ENCODE measurements around the gene ASB7. TPM values are rescaled to one million over a fixed set of nuclear protein-coding genes. Genes with fewer than 3 reads are reported as not detected.
"Not testable (repeated sequence)": the region's sequence is repeated elsewhere in the genome, so short reads cannot be mapped to it uniquely, and the experiment has no call there.

Gene ASB7
- total RNA-seq, 2 donors from 2014 or later = 35.7 TPM

DNA sequence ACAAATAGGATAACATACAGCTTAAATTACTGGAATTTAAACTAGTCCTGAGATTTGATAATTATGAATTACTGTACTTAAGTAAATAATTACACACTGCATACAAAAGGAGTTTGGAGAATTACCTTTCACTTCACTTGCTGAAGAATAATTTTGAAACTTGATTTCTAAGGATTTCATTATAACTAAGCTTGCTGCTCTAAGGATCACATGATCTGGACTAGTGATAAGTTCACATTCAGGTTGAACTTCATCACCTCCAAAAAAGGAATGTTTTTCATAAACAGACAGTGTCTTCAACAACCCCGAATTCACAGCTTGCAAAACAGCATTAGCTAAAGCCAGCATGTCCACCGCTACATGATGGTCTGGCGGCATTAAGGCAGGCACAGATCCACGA lies 28.9 kb upstream of the ASB7 start:
- Mint-ChIP-seq H3K27ac (peak overlapping the region; percentile 94), H3K9me3 (peaks cover 0 to 2% of the 10 kb centered on the region in 2 donors), H3K36me3 (ENCODE audit: insufficient read depth in 2 of 2) (peaks cover 6 to 42% of the 10 kb centered on the region in 2 donors), H3K4me1 (ENCODE audit: low read depth) (peaks cover 66% of the 10 kb centered on the region), H3K4me3 (no peak overlapping the region), H3K27me3 (ENCODE audit: low read depth) (no peaks in the 10 kb centered on the region)
- DNase-seq (no peak), ATAC-seq (replicated peaks in 1 of 2) (peak; percentile 58 to 60)

- H3K27me3 Mint-ChIP-seq (ENCODE audit: low read depth) = no peaks in the 10 kb centered on the region
- peak overlapping the region; percentile 84 for H3K27ac Mint-ChIP-seq
- H3K36me3 Mint-ChIP-seq (ENCODE audit: insufficient read depth in 2 of 2) = peaks cover 22 to 34% of the 10 kb centered on the region in 2 donors
- ATAC-seq (replicated peaks in 1 of 2) = peak in 1 of 2 donors; percentile 45
- no peak for DNase-seq
- peak overlapping the region; percentile 4 to 68 for H3K4me3 Mint-ChIP-seq
- peaks cover 7 to 16% of the 10 kb centered on the region in 2 donors for H3K9me3 Mint-ChIP-seq
- peaks cover 62% of the 10 kb centered on the region for H3K4me1 Mint-ChIP-seq (ENCODE audit: low read depth)
Observed at GRCh38 chr15:100580414-100580813, 22.0 kb upstream of the ASB7 start.

GRCh38 chr15:100588638-100589242 lies 13.6 kb upstream of the ASB7 start:
- peaks cover 28 to 57% of the 10 kb centered on the region in 2 donors for H3K36me3 Mint-ChIP-seq (ENCODE audit: insufficient read depth in 2 of 2)
- peaks cover 69% of the 10 kb centered on the region for H3K4me1 Mint-ChIP-seq (ENCODE audit: low read depth)

GRCh38 chr15:100591163-100591562 lies 11.2 kb upstream of the ASB7 start:
- Mint-ChIP-seq H3K36me3 (ENCODE audit: insufficient read depth in 2 of 2) (peaks cover 24 to 55% of the 10 kb centered on the region in 2 donors), H3K27ac (peak overlapping the region; percentile 47), H3K4me3 (peak overlapping the region; percentile 13 to 33), H3K4me1 (ENCODE audit: low read depth) (peaks cover 75% of the 10 kb centered on the region)
- not testable (repeated sequence) for H3K27me3 Mint-ChIP-seq (ENCODE audit: low read depth); DNase-seq; H3K9me3 Mint-ChIP-seq
- peak; percentile 58 to 68 for ATAC-seq (replicated peaks in 1 of 2)

More at GRCh38 chr15:100588638-100589242, 13.6 kb upstream of the ASB7 start:
- no peak overlapping the region for H3K27ac Mint-ChIP-seq
- ATAC-seq (replicated peaks in 1 of 2) = no peak
- no peaks in the 10 kb centered on the region for H3K27me3 Mint-ChIP-seq (ENCODE audit: low read depth)
- H3K9me3 Mint-ChIP-seq = peaks cover 5 to 8% of the 10 kb centered on the region in 2 donors
- H3K4me3 Mint-ChIP-seq = no peak overlapping the region
- no peak for DNase-seq

GRCh38 chr15:100591835-100592234 lies 10.6 kb upstream of the ASB7 start:
- peaks cover 23 to 48% of the 10 kb centered on the region in 2 donors for H3K36me3 Mint-ChIP-seq (ENCODE audit: insufficient read depth in 2 of 2)
- H3K27me3 Mint-ChIP-seq (ENCODE audit: low read depth) = no peaks in the 10 kb centered on the region
- peak overlapping the region; percentile 47 for H3K27ac Mint-ChIP-seq
- peak overlapping the region; percentile 13 to 33 for H3K4me3 Mint-ChIP-seq
- peak; percentile 33 for ATAC-seq (replicated peaks in 1 of 2)
- no peak for DNase-seq
- peaks cover 74% of the 10 kb centered on the region for H3K4me1 Mint-ChIP-seq (ENCODE audit: low read depth)
- H3K9me3 Mint-ChIP-seq = peaks cover 5 to 8% of the 10 kb centered on the region in 2 donors

- Mint-ChIP-seq H3K9me3 (peaks cover 3 to 6% of the 10 kb centered on the region in 2 donors), H3K36me3 (ENCODE audit: insufficient read depth in 2 of 2) (peaks cover 20 to 41% of the 10 kb centered on the region in 2 donors), H3K27ac (peak overlapping the region; percentile 74), H3K4me1 (ENCODE audit: low read depth) (peaks cover 66% of the 10 kb centered on the region), H3K27me3 (ENCODE audit: low read depth) (no peaks in the 10 kb centered on the region), H3K4me3 (peak overlapping the region; percentile 13 to 64)
- ATAC-seq (replicated peaks in 1 of 2) (no peak), DNase-seq (no peak)
Observed at GRCh38 chr15:100592898-100593297, 9.5 kb upstream of the ASB7 start.

DNA sequence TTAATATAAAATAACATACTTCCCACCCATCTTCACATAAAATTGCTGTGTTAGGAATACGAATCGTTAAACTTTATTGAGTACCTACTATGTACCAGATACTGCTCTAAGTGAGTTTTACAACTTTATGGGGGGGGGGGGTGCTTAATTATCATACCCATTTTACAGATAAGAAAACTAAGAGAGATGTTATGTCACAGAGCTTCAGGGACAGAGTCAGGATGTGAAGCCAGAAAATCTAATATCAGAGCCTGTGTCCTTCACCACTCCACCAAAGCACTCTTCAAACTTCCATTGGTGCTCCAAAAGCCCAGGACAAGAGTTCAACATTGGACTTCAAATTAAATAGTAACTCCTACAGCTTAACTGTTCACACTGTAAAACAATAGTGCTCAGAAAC lies 9.0 kb upstream of the ASB7 start:
- H3K36me3 Mint-ChIP-seq (ENCODE audit: insufficient read depth in 2 of 2) = peaks cover 18 to 36% of the 10 kb centered on the region in 2 donors
- peak overlapping the region; percentile 43 to 49 for H3K4me3 Mint-ChIP-seq
- H3K4me1 Mint-ChIP-seq (ENCODE audit: low read depth) = peaks cover 66% of the 10 kb centered on the region
- no peaks in the 10 kb centered on the region for H3K27me3 Mint-ChIP-seq (ENCODE audit: low read depth)
- no peak for ATAC-seq (replicated peaks in 1 of 2)
- H3K27ac Mint-ChIP-seq = peak overlapping the region; percentile 74
- no peak for DNase-seq
- H3K9me3 Mint-ChIP-seq = peaks cover 0 to 6% of the 10 kb centered on the region in 2 donors

GRCh38 chr15:100595964-100596363 lies 6.4 kb upstream of the ASB7 start:
- peaks cover 0 to 2% of the 10 kb centered on the region in 2 donors for H3K9me3 Mint-ChIP-seq
- peaks cover 55% of the 10 kb centered on the region for H3K4me1 Mint-ChIP-seq (ENCODE audit: low read depth)
- no peaks in the 10 kb centered on the region for H3K27me3 Mint-ChIP-seq (ENCODE audit: low read depth)
- peak overlapping the region; percentile 99 for H3K27ac Mint-ChIP-seq
- peak in 1 of 2 donors; percentile 4 for ATAC-seq (replicated peaks in 1 of 2)
- H3K4me3 Mint-ChIP-seq = no peak overlapping the region
- DNase-seq = no peak
- H3K36me3 Mint-ChIP-seq (ENCODE audit: insufficient read depth in 2 of 2) = peaks cover 10 to 18% of the 10 kb centered on the region in 2 donors

- Mint-ChIP-seq H3K4me3 (no peak overlapping the region), H3K9me3 (no peaks in the 10 kb centered on the region), H3K27me3 (ENCODE audit: low read depth) (no peaks in the 10 kb centered on the region), H3K36me3 (ENCODE audit: insufficient read depth in 2 of 2) (peaks cover 4 to 15% of the 10 kb centered on the region in 2 donors), H3K4me1 (ENCODE audit: low read depth) (peaks cover 46% of the 10 kb centered on the region), H3K27ac (peak overlapping the region; percentile 99)
- ATAC-seq (replicated peaks in 1 of 2) (peak; percentile 88 to 90), DNase-seq (peak; percentile 95)
Observed at GRCh38 chr15:100596792-100597191, 5.6 kb upstream of the ASB7 start.

DNA sequence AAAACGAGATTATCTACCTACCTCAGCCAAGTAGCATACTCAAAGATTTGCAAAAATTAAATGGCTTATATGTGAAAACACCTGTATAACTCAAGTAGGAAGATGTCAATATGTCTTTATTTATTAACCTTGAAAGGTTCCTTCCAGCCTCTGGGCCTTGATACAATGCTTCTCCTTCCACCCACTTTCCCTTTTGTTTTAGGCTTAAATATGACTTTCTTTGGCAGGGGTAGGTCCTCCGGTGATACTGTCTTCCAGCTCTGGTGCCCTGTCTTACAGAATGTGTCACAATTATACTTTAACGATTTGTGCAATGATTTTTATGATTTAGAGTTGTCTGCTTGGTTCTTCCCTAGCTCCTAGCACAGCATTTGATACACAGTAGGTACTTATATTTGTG lies 4.5 kb upstream of the ASB7 start:
- peak overlapping the region; percentile 99 for H3K27ac Mint-ChIP-seq
- peaks cover 1 to 13% of the 10 kb centered on the region in 2 donors for H3K36me3 Mint-ChIP-seq (ENCODE audit: insufficient read depth in 2 of 2)
- no peaks in the 10 kb centered on the region for H3K27me3 Mint-ChIP-seq (ENCODE audit: low read depth)
- H3K4me3 Mint-ChIP-seq = no peak overlapping the region
- H3K9me3 Mint-ChIP-seq = no peaks in the 10 kb centered on the region
- no peak for ATAC-seq (replicated peaks in 1 of 2)
- H3K4me1 Mint-ChIP-seq (ENCODE audit: low read depth) = peaks cover 36% of the 10 kb centered on the region
- peak in 1 of 2 donors; percentile 14 for DNase-seq

GRCh38 chr15:100598655-100599054 lies 3.7 kb upstream of the ASB7 start:
- no peak for ATAC-seq (replicated peaks in 1 of 2)
- H3K36me3 Mint-ChIP-seq (ENCODE audit: insufficient read depth in 2 of 2) = peaks cover 6 to 12% of the 10 kb centered on the region in 2 donors
- no peak overlapping the region for H3K27ac Mint-ChIP-seq
- peaks cover 34% of the 10 kb centered on the region for H3K4me1 Mint-ChIP-seq (ENCODE audit: low read depth)
- H3K9me3 Mint-ChIP-seq = no peaks in the 10 kb centered on the region
- no peak for DNase-seq
- H3K27me3 Mint-ChIP-seq (ENCODE audit: low read depth) = no peaks in the 10 kb centered on the region
- H3K4me3 Mint-ChIP-seq = no peak overlapping the region

- Mint-ChIP-seq H3K27me3 (ENCODE audit: low read depth) (no peaks in the 10 kb centered on the region), H3K36me3 (ENCODE audit: insufficient read depth in 2 of 2) (peaks cover 8 to 12% of the 10 kb centered on the region in 2 donors), H3K4me3 (no peak overlapping the region), H3K27ac (no peak overlapping the region), H3K9me3 (no peaks in the 10 kb centered on the region), H3K4me1 (ENCODE audit: low read depth) (peaks cover 32% of the 10 kb centered on the region)
- DNase-seq = peak; percentile 43 to 55
- ATAC-seq (replicated peaks in 1 of 2) = no peak
Observed at GRCh38 chr15:100601163-100601562, 1.2 kb upstream of the ASB7 start.

- no peak overlapping the region for H3K27ac Mint-ChIP-seq
- peaks cover 34% of the 10 kb centered on the region for H3K4me1 Mint-ChIP-seq (ENCODE audit: low read depth)
Observed at GRCh38 chr15:100601617-100602063, 749 bp upstream of the ASB7 start.

More at GRCh38 chr15:100601617-100602063, 749 bp upstream of the ASB7 start:
- Mint-ChIP-seq H3K9me3 (no peaks in the 10 kb centered on the region), H3K27me3 (ENCODE audit: low read depth) (no peaks in the 10 kb centered on the region), H3K4me3 (no peak overlapping the region), H3K36me3 (ENCODE audit: insufficient read depth in 2 of 2) (peaks cover 8 to 15% of the 10 kb centered on the region in 2 donors)
- DNase-seq = no peak
- peak in 1 of 2 donors; percentile 9 for ATAC-seq (replicated peaks in 1 of 2)

Measured in activated T-cell treated with anti-CD3 and anti-CD28 coated beads, Interleukin-2, amount 50 U/mL, for 72 hours (primary cell).